Endothelial cell of umbilical vein (primary cell): Measurements from ENCODE around the gene PRDM16. TPM values are rescaled to one million over a fixed set of nuclear protein-coding genes. Genes with fewer than 3 reads are reported as not detected.

Source experiments
- BruUV-seq: library from RNA; stranded (reverse); fragments of 400-500 nt; replicated peaks from 2 replicates; lab custom pipeline; 2021; lab: Mats Ljungman, UMichigan
- CTCF ChIA-PET: fragments of 300-600, 350-600 bp; sonication (Branson Sonifier 250); formaldehyde crosslinking; loops from one replicate; lab custom pipeline; 2021; ENCODE audit warnings: antibody characterized with exemption, inconsistent platforms; lab: Charles Lee
- POLR2A ChIA-PET: fragments of 300-600, 350-600 bp; sonication (Branson Sonifier 250); formaldehyde crosslinking; loops from one replicate; lab custom pipeline; 2021; ENCODE audit warnings: antibody characterized with exemption, inconsistent platforms; lab: Charles Lee
- DNase-seq: peaks from one replicate; pipeline ENCODE4 v3.0.0-alpha.2; 2011; ENCODE audit warnings: low read depth, low spot score
- FAIRE-seq: peaks from 2 replicates; lab custom pipeline; 2011; peaks lifted over from hg19 to GRCh38; lab: Jason Lieb, UNC
- H2AFZ ChIP-seq: 2 replicates; pipeline ENCODE4 v1.6.0; 2012; ENCODE audit warnings: low read depth, low read length, control low read depth, inconsistent platforms
- H3K27ac ChIP-seq: 2 replicates; pipeline ENCODE4 v1.5.1; 2011; ENCODE audit warnings: low read depth, mild to moderate bottlenecking, control low read depth, low read length, moderate library complexity; ENCODE audit not compliant: insufficient read depth
- H3K27me3 ChIP-seq, 2 experiments: 2 replicates each; pipeline versions ENCODE4 v1.6.0 to v1.6.1; 2011; ENCODE audit warnings: low read length in 2 of 2, mixed read lengths in 1 of 2; ENCODE audit not compliant: control insufficient read depth in 2 of 2, insufficient read depth in 2 of 2
- H3K36me3 ChIP-seq, 2 experiments: 2 replicates in 1 of 2; 3 replicates in 1 of 2; pipeline ENCODE4 v1.5.1; 2011; ENCODE audit warnings: low read length in 2 of 2, mild to moderate bottlenecking in 1 of 2, moderate library complexity in 1 of 2; ENCODE audit not compliant: control insufficient read depth in 2 of 2, insufficient read depth in 2 of 2; ENCODE audit errors: extremely low read depth in 1 of 2
- H3K4me1 ChIP-seq: 3 replicates; pipeline ENCODE4 v1.5.1; 2011; ENCODE audit warnings: mild to moderate bottlenecking, low read length; ENCODE audit not compliant: control insufficient read depth, insufficient read depth; ENCODE audit errors: extremely low read depth
- H3K4me2 ChIP-seq: 2 replicates; pipeline ENCODE4 v1.6.1; 2011; ENCODE audit warnings: low read length, control low read depth, mixed read lengths; ENCODE audit not compliant: insufficient read depth
- H3K4me3 ChIP-seq, 3 experiments: fragments of 200-600 bp in 1 of 3; sonication (generic), shearing (Covaris generic) in 1 of 3; replicated peaks in 1 of 3; 2 replicates each; pipeline ENCODE4 v1.5.1; 2011 to 2016; ENCODE audit warnings: control low read depth in 3 of 3, low read length in 3 of 3, mild to moderate bottlenecking in 2 of 3, inconsistent platforms in 1 of 3, low read depth in 1 of 3, moderate library complexity in 1 of 3; ENCODE audit not compliant: insufficient read depth in 1 of 3
- H3K79me2 ChIP-seq: 2 replicates; pipeline ENCODE4 v1.6.0; 2012; ENCODE audit warnings: low read length, inconsistent platforms; ENCODE audit not compliant: control insufficient read depth, insufficient read depth
- H3K9ac ChIP-seq: replicated peaks from 2 replicates; pipeline ENCODE3; 2011; ENCODE audit warnings: low read length, control low read depth; ENCODE audit not compliant: insufficient read depth; ENCODE audit errors: extremely low read depth
- H3K9me1 ChIP-seq: replicated peaks from 3 replicates; pipeline ENCODE4 v1.6.0; 2011; ENCODE audit warnings: mild to moderate bottlenecking, low read length; ENCODE audit not compliant: control insufficient read depth, insufficient read depth; ENCODE audit errors: extremely low read depth
- H3K9me3 ChIP-seq: replicated peaks from 2 replicates; pipeline ENCODE4 v1.5.1; 2012; ENCODE audit warnings: low read length, inconsistent platforms; ENCODE audit not compliant: control insufficient read depth, insufficient read depth
- H4K20me1 ChIP-seq: replicated peaks from 2 replicates; pipeline ENCODE3; 2011; ENCODE audit warnings: mild to moderate bottlenecking, low read length; ENCODE audit not compliant: control insufficient read depth, insufficient read depth; ENCODE audit errors: extremely low read depth
- EZH2 ChIP-seq: IDR thresholded peaks from 2 replicates; pipeline ENCODE4 v1.6.1; 2012; ENCODE audit warnings: borderline replicate concordance, low read depth, mild to moderate bottlenecking, moderate library complexity, low read length, inconsistent platforms; ENCODE audit not compliant: severe bottlenecking
- FOS ChIP-seq: IDR thresholded peaks from 2 replicates; pipeline ENCODE4 v1.6.1; 2011; ENCODE audit warnings: mild to moderate bottlenecking, low read length, moderate library complexity, borderline replicate concordance; ENCODE audit not compliant: insufficient read depth
- GATA2 ChIP-seq: IDR thresholded peaks from 2 replicates; pipeline ENCODE4 v1.7.0; 2011; ENCODE audit warnings: low read depth, mild to moderate bottlenecking, moderate library complexity, mixed read lengths, low read length; ENCODE audit not compliant: insufficient read length, insufficient read depth
- JUN ChIP-seq: IDR thresholded peaks from 2 replicates; pipeline ENCODE4 v1.6.1; 2011; ENCODE audit warnings: borderline replicate concordance, low read depth; ENCODE audit not compliant: insufficient read length, insufficient read depth
- MYC ChIP-seq: IDR thresholded peaks from one replicate; pipeline ENCODE4 v1.6.1; 2011; ENCODE audit warnings: mild to moderate bottlenecking, low read depth, low read length
- POLR2A ChIP-seq: IDR thresholded peaks from 2 replicates; pipeline ENCODE4 v1.6.1; 2012; ENCODE audit warnings: low read depth, mild to moderate bottlenecking, control low read depth, low read length
- POLR2AphosphoS5 ChIP-seq: IDR thresholded peaks from 2 replicates; pipeline ENCODE4 v1.6.1; 2012; ENCODE audit warnings: low read depth, mild to moderate bottlenecking, control low read depth, low read length, moderate library complexity; ENCODE audit not compliant: insufficient read depth
- dilution Hi-C: fragments of 300-500 bp; cut with MboI; formaldehyde crosslinking; loops from one replicate; pipeline ENCODE4 v1.15.0; 2019; ENCODE audit warnings: low sequenced_read_pairs; ENCODE audit not compliant: extremely low pct_ligation_motif_present
- intact Hi-C: fragments of 100-400 bp; cut with micrococcal nuclease; formaldehyde crosslinking; loops from one replicate; pipeline ENCODE4 v1.10.0; 2022
- polyA plus RNA-seq, 4 experiments: library from polyadenylated mRNA; depleted of rRNA in 3 of 4; stranded (reverse) in 3 of 4; unstranded in 1 of 4; fragments of >200 nt; gene quantifications; 2 replicates each; pipeline versions ENCODE4 v1.2.1 to v1.2.3, GENCODE V29; 2011 to 2012; ENCODE audit warnings: missing spikeins in 1 of 4
- total RNA-seq: library from RNA; stranded (reverse); gene quantifications from 2 replicates; pipeline ENCODE4 v1.2.3, GENCODE V29; 2021
- TF ChIP-seq, protein P1 (sequence below), 2 donors: IDR thresholded peaks; 1 replicate in 1 of 2; 2 replicates in 1 of 2; pipeline ENCODE4 v1.5.1; 2011; ENCODE audit warnings: low read length in 2 of 2, mild to moderate bottlenecking in 2 of 2, moderate library complexity in 2 of 2, control low read depth in 1 of 2, inconsistent platforms in 1 of 2, low read depth in 1 of 2; ENCODE audit not compliant: insufficient read depth in 1 of 2; ENCODE audit errors: extremely low read depth in 1 of 2
- TF ChIP-seq, protein P2 (sequence below): IDR thresholded peaks from 2 replicates; pipeline ENCODE4 v1.6.1; 2011; ENCODE audit not compliant: insufficient read depth, insufficient read length

Gene PRDM16
- total and polyA plus RNA-seq, 2 donors (not counting 3 experiments of a cell fraction or from before 2014, with no cell fraction given): not detected

- H3K9me3 ChIP-seq: peaks cover 2% of the 10 kb centered on the region
- H3K4me1 ChIP-seq: no peaks in the 10 kb centered on the region
- DNase-seq: no peak
- H3K9ac ChIP-seq: no peak overlapping the region
- no peaks in the 10 kb centered on the region for H3K36me3 ChIP-seq
- no peaks in the 10 kb centered on the region for H3K79me2 ChIP-seq
- H2AFZ ChIP-seq: no peak overlapping the region
- dilution Hi-C loops (no loop called here), intact Hi-C loops (no loop called here)
- H3K4me2 ChIP-seq: no peak overlapping the region
- no peak overlapping the region for H3K4me3 ChIP-seq
- no peak for FAIRE-seq
- TF ChIP-seq FOS: no peak
- TF ChIP-seq, protein P1, sequence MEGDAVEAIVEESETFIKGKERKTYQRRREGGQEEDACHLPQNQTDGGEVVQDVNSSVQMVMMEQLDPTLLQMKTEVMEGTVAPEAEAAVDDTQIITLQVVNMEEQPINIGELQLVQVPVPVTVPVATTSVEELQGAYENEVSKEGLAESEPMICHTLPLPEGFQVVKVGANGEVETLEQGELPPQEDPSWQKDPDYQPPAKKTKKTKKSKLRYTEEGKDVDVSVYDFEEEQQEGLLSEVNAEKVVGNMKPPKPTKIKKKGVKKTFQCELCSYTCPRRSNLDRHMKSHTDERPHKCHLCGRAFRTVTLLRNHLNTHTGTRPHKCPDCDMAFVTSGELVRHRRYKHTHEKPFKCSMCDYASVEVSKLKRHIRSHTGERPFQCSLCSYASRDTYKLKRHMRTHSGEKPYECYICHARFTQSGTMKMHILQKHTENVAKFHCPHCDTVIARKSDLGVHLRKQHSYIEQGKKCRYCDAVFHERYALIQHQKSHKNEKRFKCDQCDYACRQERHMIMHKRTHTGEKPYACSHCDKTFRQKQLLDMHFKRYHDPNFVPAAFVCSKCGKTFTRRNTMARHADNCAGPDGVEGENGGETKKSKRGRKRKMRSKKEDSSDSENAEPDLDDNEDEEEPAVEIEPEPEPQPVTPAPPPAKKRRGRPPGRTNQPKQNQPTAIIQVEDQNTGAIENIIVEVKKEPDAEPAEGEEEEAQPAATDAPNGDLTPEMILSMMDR (IDR thresholded peaks at IDR 0.05; ENCODE audit: extremely low read depth in 1 of 2, insufficient read depth in 1 of 2, low read depth in 1 of 2, low read length in 2 of 2): no peak
- no peak for TF ChIP-seq GATA2
- TF ChIP-seq EZH2: no peak
- no peak for TF ChIP-seq JUN
- TF ChIP-seq POLR2A: no peak
- TF ChIP-seq MYC: no peak
- TF ChIP-seq, protein P2, sequence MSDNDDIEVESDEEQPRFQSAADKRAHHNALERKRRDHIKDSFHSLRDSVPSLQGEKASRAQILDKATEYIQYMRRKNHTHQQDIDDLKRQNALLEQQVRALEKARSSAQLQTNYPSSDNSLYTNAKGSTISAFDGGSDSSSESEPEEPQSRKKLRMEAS: no peak
- no peak for TF ChIP-seq POLR2AphosphoS5
- POLR2A ChIA-PET: no interaction called here
- H3K9me1 ChIP-seq: no peaks in the 10 kb centered on the region
- no peaks in the 10 kb centered on the region for H4K20me1 ChIP-seq
- no peaks in the 10 kb centered on the region for H3K27me3 ChIP-seq
- no TSS peak for BruUV-seq
- no peak overlapping the region for H3K27ac ChIP-seq
- CTCF ChIA-PET: no interaction called here
These were observed 124.8 kb downstream of the PRDM16 start for GRCh38 chr1:3193811-3194210.
